Right lobe of liver (tissue), 4 donors: ENCODE results near the gene ACOX3.

Experiments used
- CTCF ChIP-seq, 4 donors: fragments of 200-600 bp in 3 of 4; fragments of 450-650 bp in 1 of 4; IDR thresholded peaks; one replicate each; pipeline versions ENCODE4 v1.5.1 to v1.8.0; 2016 to 2022; ENCODE audit warnings: antibody characterized with exemption in 4 of 4, mild to moderate bottlenecking in 2 of 4
- POLR2A ChIP-seq: fragments of 450-650 bp; IDR thresholded peaks from one replicate; pipeline ENCODE4 v1.6.1; 2017; ENCODE audit warnings: antibody characterized with exemption, mild to moderate bottlenecking
- donor health status: DM: no; HTN: no; CAD: no.
- donor health status: DM: no; HTN: no; CAD: no.
- donor health status: DM: no; HTN: yes; CAD: no.

- TF ChIP-seq POLR2A (no peak), CTCF (IDR thresholded peaks at IDR 0.05) (no peak)
Observed at GRCh38 chr4:8437281-8437680, 3.2 kb downstream of the ACOX3 start.
